GM19372 (cell line): Measurements from ENCODE around the gene OPRM1.

Source experiments
- ATAC-seq: cut with Tn5 transposase; IDR thresholded peaks from one replicate; pipeline ENCODE4 v1.9.1; 2021; ENCODE audit warnings: mild to moderate bottlenecking, low read depth, moderate library complexity; ENCODE audit not compliant: unreplicated experiment

The OPRM1 gene

GRCh38 chr6:154039231-154039842 lies at the start of gene OPRM1:
Gene OPRM1 (plus strand): TSS chr6:154039240. CDS start chr6:154039545, 305 bp downstream.
- no peak for ATAC-seq

- no peak for ATAC-seq
These were observed 49.1 kb upstream of the OPRM1 start for GRCh38 chr6:153989989-153990388.

- ATAC-seq, result no peak
These were observed 45.0 kb upstream of the OPRM1 start for GRCh38 chr6:153994004-153994403.

GRCh38 chr6:153994811-153995210 lies 44.2 kb upstream of the OPRM1 start:
- ATAC-seq, result no peak

- ATAC-seq, result no peak
These were observed 41.8 kb upstream of the OPRM1 start for GRCh38 chr6:153997221-153997620.

GRCh38 chr6:154001494-154002285 lies 37.4 kb upstream of the OPRM1 start:
- no peak for ATAC-seq

GRCh38 chr6:154002894-154003293 lies 36.1 kb upstream of the OPRM1 start:
- ATAC-seq, result no peak

GRCh38 chr6:154010371-154010770 lies 28.7 kb upstream of the OPRM1 start:
- ATAC-seq, result no peak

GRCh38 chr6:154012852-154013251 lies 26.2 kb upstream of the OPRM1 start:
- no peak for ATAC-seq

GRCh38 chr6:154017786-154018185 lies 21.3 kb upstream of the OPRM1 start:
- no peak for ATAC-seq

GRCh38 chr6:154030646-154031045 lies 8.4 kb upstream of the OPRM1 start:
- ATAC-seq, result no peak

GRCh38 chr6:154041001-154041400 lies 2.0 kb downstream of the OPRM1 start:
- no peak for ATAC-seq

- ATAC-seq, result no peak
These were observed 14.1 kb downstream of the OPRM1 start for GRCh38 chr6:154053141-154053540.

GRCh38 chr6:154056536-154056935 lies 17.5 kb downstream of the OPRM1 start:
- no peak for ATAC-seq

- no peak for ATAC-seq
These were observed 18.1 kb downstream of the OPRM1 start for GRCh38 chr6:154057098-154057497.

GRCh38 chr6:154058963-154059680 lies 20.1 kb downstream of the OPRM1 start:
- ATAC-seq, result no peak

GRCh38 chr6:154060076-154060475 lies 21.0 kb downstream of the OPRM1 start:
- ATAC-seq, result no peak

GRCh38 chr6:154070041-154070440 lies 31.0 kb downstream of the OPRM1 start:
- no peak for ATAC-seq

GRCh38 chr6:154070657-154071056 lies 31.6 kb downstream of the OPRM1 start:
- ATAC-seq, result no peak

GRCh38 chr6:154071236-154071635 lies 32.2 kb downstream of the OPRM1 start:
- ATAC-seq, result no peak

- no peak for ATAC-seq
These were observed 32.7 kb downstream of the OPRM1 start for GRCh38 chr6:154071711-154072110.
